Stimulated activated CD4-positive, alpha-beta T cell treated with anti-CD3 and anti-CD28 coated beads, Interleukin-15, amount 100 ng/mL, for 1 hour (primary cell): Measurements from ENCODE around the gene GPX3.

ENCODE experiments used
- DNase-seq, 2 donors: peaks; one replicate each; pipeline ENCODE4 v3.0.0-alpha.2; 2020; ENCODE audit warnings: low read depth in 1 of 2, low spot score in 1 of 2

The GPX3 gene

GRCh38 chr5:151055336-151055735 lies 34.9 kb downstream of the GPX3 start:
- DNase-seq, result no peak

DNA sequence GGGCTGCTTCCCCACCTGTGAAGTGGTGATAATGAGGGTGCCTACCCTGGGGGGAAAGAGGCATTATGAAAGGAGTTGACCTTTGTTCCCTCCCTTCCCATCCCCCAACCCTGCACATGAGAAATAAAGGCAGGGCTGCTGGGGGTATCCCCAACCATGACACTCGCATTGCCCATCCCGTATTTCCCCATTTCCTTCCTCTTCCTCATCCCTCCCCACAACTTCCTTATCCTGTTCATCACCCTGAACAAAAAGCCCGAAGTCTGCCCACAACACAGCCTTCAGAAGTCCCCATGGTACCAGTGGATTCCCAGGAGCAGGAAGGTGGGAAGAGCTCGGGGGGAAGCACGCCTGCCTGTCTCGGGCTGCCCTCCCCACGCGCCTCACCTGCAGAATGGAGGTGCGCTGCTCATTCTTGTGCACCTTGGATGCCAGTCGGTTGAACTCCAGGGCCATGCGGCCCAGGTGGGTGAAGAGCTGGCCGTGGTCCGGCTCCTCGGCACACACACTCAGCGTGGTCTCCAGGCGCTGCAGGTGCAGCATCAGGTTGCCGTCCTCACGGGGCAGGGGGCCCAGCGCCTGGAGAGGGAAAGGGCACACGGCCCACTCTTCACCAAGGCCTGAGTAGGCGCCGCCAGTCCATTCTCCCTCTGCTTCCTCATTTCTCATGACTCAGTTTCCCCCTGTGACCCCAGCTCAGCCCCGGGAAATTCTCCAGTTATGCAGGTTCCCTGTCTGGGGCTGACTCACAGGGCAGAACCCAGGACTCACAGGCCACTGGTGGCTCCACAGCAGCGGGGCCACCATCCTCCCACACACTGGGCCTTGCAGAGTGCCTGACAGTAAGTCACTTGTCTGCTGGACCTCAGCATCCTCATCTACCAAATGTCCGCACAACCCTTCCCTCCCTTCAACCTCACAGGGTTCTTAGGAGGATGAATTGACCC lies 36.3 kb downstream of the GPX3 start:
- DNase-seq, result no peak

DNA sequence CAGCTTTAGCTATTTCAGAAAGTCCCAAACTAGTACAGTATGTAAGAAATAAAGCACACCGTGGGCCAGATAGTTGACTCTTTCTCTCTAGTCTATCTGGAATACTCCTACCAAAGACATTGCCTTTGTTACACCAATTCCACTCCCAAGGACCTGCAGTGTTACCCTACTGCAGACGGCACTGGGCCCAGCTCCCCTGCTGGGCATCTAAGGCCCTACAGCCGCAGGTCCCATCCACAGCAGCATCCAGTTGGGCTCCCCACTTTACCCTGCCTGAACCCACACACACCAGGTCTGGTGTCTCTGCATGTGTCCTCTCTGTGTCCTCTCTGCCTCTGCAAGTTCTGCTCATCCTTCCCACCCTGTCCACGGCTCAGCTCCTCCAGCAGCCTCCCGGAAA lies 37.9 kb downstream of the GPX3 start:
- no peak for DNase-seq

GRCh38 chr5:151058891-151059489 lies 38.6 kb downstream of the GPX3 start:
- no peak for DNase-seq

GRCh38 chr5:151060742-151061141 lies 40.4 kb downstream of the GPX3 start:
- DNase-seq, result no peak

DNA sequence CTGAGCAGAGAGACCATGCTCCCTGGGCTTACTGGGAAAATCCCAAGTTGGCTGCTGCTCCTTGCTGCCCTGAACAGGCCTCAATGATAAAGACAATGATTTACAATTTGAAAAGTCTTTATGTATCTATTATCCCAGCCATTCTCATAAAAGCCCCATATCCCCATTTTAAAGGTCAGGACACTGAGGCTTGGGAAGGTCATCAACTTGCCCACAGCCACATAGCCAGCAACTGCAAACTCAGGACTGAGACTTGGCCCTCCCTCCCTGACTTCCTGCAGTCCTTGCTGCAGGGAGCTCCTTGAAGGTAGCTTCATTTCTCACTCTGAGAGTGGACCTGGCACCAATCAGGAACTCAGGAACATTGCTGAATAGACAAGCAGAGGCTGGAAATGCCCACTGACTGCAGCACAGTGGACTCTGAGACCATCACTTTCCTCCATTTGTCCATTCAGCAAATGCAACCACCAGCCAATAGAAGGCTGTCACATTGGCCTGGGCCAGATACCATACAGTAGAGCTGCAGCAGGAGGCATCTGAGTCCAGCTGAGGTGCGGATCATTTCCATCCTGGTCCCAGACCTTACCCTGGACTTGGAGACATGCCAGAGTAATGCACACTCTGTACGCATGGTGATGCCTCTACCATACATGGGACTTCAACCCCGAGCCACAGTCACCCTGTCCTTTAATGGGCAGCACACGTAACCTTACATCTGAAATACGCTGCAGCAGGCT lies 42.2 kb downstream of the GPX3 start:
- DNase-seq, result no peak

GRCh38 chr5:151063142-151063989 lies 43.0 kb downstream of the GPX3 start:
- DNase-seq, result no peak

- DNase-seq, result no peak
Observed at GRCh38 chr5:151064916-151065499, 44.6 kb downstream of the GPX3 start.

DNA sequence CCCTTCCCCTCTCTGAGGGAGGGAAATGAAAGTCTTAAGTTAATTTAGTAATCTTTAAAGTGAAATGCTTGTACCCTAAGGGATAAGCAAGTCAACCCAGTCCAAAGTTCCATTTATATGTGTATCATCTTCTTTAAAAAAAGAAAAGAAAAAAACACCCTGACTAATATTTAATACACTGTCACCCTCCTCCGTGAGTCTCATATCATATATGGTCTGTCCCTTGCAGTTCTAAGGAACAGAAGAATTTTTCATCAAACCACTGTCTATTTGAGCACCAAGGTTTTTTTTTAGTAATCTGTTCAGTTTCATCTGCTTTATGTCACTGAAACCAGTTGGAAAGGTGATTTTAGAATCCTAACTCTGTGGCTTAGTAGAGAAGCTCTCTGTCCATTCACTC lies 45.2 kb downstream of the GPX3 start:
- no peak for DNase-seq

- no peak for DNase-seq
Observed at GRCh38 chr5:151066920-151067319, 46.5 kb downstream of the GPX3 start.

- no peak for DNase-seq
Observed at GRCh38 chr5:151067632-151068432, 47.4 kb downstream of the GPX3 start.

- no peak for DNase-seq
Observed at GRCh38 chr5:151068433-151069197, 48.2 kb downstream of the GPX3 start.

DNA sequence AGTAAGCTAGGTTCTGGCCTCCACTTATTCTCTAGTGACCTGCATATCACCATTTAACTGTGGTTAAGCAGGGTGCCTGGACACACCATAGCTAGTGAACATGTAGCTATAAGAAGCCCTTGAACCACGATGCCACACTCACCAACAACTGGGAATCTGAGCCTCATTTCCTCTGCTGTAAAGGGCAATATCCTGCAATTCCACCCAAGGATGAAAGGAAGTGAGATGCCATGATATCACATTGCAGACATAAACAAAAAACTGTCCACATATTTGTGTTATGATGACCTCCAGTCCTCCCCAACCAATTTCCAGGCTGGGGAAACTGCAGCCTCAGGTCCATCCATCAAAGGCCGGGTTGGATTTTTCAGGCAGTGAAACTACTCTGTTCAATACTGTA lies 50.1 kb downstream of the GPX3 start:
- DNase-seq, result no peak

DNA sequence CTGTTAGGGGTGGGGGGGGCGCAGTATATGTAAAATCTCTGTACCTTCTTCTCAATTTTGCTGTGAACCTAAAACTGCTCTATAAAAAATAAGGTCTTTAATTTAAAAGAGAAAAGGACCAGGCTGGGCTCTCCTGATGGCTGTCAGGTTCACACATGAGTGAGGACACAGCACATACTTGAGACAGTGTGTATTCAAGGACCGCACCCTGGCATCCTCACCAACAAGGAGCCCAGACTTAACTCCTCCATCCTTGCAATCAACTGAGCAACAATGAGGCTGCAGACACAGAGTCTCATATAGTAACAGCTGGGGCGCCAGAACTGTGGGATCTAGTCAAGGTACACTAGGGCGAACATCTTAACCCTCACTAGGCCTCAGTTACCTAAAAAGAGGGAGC lies 50.6 kb downstream of the GPX3 start:
- DNase-seq, result no peak

- no peak for DNase-seq
Observed at GRCh38 chr5:151071848-151072629, 51.6 kb downstream of the GPX3 start.

DNA sequence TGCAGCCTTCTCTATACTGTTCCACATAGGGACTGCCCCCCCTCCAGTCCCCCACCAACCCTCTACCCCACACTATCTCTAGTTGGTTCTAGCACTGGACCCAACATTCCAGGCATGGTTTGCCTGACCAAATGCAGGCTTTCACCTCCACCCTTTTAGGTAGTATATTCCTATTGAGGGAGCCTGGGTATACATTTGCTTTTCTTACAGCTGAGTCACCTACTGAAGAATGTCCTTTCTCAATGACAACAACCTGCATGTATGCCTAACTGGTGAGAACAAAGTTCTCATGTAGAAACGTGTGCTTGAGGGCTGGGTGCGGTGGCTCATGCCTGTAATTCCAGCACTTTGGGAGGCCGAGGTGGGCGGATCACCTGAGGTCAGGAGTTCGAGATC lies 52.2 kb downstream of the GPX3 start:
- no peak for DNase-seq

DNA sequence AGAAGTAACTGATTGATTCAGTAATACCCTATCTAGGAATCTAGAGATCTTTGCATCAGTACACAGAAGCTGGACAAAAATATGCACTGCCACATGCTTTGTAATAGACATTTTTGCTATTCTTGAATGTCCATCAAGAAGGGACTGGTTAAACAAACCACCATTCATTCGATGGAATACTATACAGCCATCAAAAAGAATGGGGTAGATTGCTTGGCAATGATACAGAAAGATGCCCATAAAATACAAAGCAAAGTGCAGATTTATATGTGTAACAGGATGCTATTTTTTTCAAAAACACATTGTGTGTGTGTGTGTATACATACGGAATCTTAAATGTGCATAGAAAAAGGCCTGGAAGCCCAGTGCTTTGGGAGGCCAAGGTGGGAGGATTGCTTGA lies 52.9 kb downstream of the GPX3 start:
- no peak for DNase-seq

DNA sequence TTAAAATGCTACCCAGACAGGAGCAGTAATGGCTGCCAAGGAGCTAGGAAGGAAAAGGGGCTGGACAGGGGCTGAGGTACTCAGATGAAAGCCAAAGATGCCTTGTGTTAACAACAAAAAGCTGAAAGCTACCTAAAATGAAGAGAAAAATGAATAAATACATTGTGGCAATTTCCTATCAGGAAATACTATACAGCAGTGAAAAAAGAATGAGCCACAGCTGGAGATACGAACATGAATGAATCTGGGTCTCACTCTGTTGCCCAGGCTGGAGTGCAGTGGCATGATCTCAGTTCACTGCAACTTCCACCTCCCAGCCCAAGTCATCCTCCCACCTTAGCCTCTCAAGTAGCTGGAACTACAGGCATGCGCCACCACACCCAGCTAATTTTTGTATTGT lies 54.2 kb downstream of the GPX3 start:
- no peak for DNase-seq
